Measurements from ENCODE around the gene VEZF1.

- TF ChIP-seq POLR2A (IDR thresholded peaks at IDR 0.05; ENCODE audit: low read depth, low read length), result no peak
- TF ChIP-seq POU2F2 (IDR thresholded peaks at IDR 0.05; ENCODE audit: low read depth, low read length), result no peak
Observed at GRCh38 chr17:57949649-57950048, 38.4 kb downstream of the VEZF1 start.

All from GM12891 (cell line).